HFFc6 (cell line): ENCODE data around the gene IL13. TPM values are rescaled to one million over a fixed set of nuclear protein-coding genes. Genes with fewer than 3 reads are reported as not detected.

Source experiments
- DNase-seq: peaks from one replicate; pipeline ENCODE4 v3.0.0-alpha.2; 2018
- H3K27ac Mint-ChIP-seq: 2 replicates; pipeline ENCODE4 v1.8.0; 2020; ENCODE audit warnings: mild to moderate bottlenecking, mixed read lengths
- H3K27me3 Mint-ChIP-seq: 2 replicates; pipeline ENCODE4 v1.8.0; 2021; ENCODE audit warnings: mild to moderate bottlenecking, moderate library complexity, mixed read lengths; ENCODE audit not compliant: insufficient read depth
- H3K36me3 Mint-ChIP-seq: 2 replicates; pipeline ENCODE4 v1.8.0; 2021; ENCODE audit warnings: low read depth, mixed read lengths
- H3K4me1 Mint-ChIP-seq: 2 replicates; pipeline ENCODE4 v1.8.0; 2020; ENCODE audit warnings: low read depth, mixed read lengths
- H3K4me3 Mint-ChIP-seq: 2 replicates; pipeline ENCODE4 v1.8.0; 2020; ENCODE audit warnings: mild to moderate bottlenecking, moderate library complexity, mixed read lengths
- H3K9me3 Mint-ChIP-seq: 2 replicates; pipeline ENCODE4 v1.8.0; 2020; ENCODE audit warnings: mild to moderate bottlenecking, mixed read lengths
- total RNA-seq, 6 experiments: library from RNA; stranded (reverse); fragmentation: NEBNext Ultra II Directional; extraction: Animal tissue kit (Norgen Biotek cat#: 25700); gene quantifications; 2 replicates in 1 of 6; 3 replicates in 5 of 6; pipeline ENCODE4 v1.2.3, GENCODE V29; 2021
- TF ChIP-seq, protein P1 (sequence below): fragments of 200-600 bp; sonication (generic); IDR thresholded peaks from 2 replicates; pipeline ENCODE4 v1.5.0; 2021; ENCODE audit warnings: antibody characterized with exemption, mild to moderate bottlenecking

Gene IL13
- total RNA-seq, 6 experiments from 2014 or later, result not detected

DNA sequence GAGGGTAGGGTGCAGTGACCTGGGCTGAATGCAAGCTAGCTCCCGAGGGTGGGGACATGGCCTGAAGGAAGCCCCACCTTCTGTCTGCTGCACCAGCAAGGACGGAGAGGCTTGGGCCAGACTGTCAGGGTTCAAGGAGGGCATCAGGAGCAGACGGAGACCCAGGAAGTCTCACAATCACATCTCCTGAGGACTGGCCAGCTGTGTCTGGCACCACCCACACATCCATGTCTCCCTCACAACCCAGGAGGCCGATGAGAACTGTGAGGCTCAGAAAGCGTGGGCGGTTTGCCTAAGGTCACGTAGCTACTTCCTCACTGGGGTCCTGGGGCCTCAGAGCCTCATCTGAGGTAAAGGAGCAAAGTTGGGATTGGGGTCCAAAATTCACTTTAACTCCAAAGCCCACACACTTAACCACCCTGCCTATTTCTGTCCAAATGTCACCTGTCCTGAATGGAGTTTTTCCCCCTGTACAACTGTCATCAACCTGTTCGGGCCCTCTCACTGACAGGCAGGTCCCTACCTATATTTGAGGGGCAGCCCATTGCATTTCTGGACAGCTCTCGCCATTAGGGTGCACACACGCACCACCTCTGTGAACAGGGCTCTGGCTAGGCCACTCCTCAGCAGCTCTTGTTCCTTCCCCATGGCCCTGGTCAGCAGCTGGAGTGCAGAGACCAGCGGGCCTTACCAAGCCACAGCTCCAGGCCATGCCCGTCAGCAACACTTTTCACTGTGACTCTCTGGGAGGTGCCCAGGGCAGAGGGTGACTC is 3.4 kb downstream of the IL13 start:
- no peak for DNase-seq
- H3K27ac Mint-ChIP-seq, result no peak overlapping the region
- no peaks in the 10 kb centered on the region for H3K36me3 Mint-ChIP-seq
- H3K27me3 Mint-ChIP-seq, result peaks cover 7% of the 10 kb centered on the region
- TF ChIP-seq, protein P1, sequence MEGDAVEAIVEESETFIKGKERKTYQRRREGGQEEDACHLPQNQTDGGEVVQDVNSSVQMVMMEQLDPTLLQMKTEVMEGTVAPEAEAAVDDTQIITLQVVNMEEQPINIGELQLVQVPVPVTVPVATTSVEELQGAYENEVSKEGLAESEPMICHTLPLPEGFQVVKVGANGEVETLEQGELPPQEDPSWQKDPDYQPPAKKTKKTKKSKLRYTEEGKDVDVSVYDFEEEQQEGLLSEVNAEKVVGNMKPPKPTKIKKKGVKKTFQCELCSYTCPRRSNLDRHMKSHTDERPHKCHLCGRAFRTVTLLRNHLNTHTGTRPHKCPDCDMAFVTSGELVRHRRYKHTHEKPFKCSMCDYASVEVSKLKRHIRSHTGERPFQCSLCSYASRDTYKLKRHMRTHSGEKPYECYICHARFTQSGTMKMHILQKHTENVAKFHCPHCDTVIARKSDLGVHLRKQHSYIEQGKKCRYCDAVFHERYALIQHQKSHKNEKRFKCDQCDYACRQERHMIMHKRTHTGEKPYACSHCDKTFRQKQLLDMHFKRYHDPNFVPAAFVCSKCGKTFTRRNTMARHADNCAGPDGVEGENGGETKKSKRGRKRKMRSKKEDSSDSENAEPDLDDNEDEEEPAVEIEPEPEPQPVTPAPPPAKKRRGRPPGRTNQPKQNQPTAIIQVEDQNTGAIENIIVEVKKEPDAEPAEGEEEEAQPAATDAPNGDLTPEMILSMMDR, result no peak
- H3K9me3 Mint-ChIP-seq, result no peaks in the 10 kb centered on the region
- no peak overlapping the region for H3K4me3 Mint-ChIP-seq
- H3K4me1 Mint-ChIP-seq, result no peaks in the 10 kb centered on the region

DNA sequence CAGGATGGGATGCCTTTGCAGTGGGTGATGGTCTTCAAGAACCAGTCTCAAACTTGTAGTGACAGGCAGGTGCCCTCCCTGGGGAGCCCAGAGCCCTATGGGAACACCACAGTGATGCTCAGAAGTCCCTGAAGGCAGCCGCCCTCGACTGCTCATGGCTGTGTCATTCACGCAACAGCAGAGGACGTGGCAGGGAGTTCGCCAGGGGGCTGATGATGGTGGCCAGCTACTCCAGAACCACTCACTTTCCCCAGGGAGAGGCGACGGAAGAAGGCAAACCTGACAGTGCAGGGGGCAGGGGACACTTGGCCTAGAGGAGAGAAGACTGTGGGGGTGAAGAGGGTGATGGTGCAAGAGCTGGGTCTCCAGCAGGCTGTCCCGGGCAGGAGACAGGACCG is 4.0 kb downstream of the IL13 start:
- no peaks in the 10 kb centered on the region for H3K9me3 Mint-ChIP-seq

DNA sequence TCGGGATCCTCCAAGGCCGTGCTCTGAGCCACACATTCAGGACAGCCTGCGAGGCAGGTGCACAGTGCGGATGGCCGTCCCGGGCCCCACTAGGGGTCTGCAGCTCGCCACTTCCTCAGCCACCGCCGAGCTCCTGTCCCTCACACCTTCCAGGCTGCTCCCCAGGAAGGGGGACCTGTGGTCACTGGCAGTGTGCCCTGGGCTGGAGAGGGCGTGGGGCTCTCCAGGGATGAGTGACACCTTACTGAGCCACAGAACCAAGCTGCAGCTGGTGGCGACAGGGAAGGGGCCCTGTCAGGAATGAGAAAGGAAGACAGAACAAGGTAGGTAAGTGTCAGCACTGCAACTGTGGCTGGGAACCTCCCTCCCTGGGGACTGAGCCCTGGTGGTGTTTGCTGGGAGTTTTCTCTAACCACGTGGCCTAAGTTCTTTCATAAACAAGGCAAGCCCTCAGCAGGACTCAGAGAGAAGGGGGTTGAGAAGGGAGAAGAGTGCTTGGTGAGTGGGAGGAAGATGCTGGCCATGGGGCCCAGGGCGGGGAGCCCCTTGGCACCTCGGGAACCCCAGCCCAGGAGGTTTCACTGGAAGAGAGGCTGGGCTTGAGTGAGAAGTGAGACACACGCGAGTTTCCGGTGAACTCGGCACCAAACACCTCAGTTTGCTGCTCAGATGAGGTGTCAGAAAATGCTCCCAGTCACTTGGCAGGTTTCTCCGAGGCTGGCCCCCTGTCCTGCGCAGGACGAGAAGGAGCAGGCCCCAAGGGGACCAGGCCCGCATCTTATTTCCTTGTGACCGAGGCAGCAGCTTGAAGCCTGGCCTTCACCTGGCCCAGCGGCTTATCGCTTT is 5.2 kb downstream of the IL13 start:
- TF ChIP-seq, protein P1, result peak; percentile 11; the same call in 1 of the 2 replicates
- no peak for DNase-seq
- no peaks in the 10 kb centered on the region for H3K4me1 Mint-ChIP-seq

More for the DNA sequence above, 4.0 kb downstream of the IL13 start:
- Mint-ChIP-seq H3K27me3 (peaks cover 8% of the 10 kb centered on the region), H3K4me3 (no peak overlapping the region), H3K4me1 (no peaks in the 10 kb centered on the region), H3K36me3 (no peaks in the 10 kb centered on the region), H3K27ac (no peak overlapping the region)
- DNase-seq, result no peak
- TF ChIP-seq, protein P1, result no peak

DNA sequence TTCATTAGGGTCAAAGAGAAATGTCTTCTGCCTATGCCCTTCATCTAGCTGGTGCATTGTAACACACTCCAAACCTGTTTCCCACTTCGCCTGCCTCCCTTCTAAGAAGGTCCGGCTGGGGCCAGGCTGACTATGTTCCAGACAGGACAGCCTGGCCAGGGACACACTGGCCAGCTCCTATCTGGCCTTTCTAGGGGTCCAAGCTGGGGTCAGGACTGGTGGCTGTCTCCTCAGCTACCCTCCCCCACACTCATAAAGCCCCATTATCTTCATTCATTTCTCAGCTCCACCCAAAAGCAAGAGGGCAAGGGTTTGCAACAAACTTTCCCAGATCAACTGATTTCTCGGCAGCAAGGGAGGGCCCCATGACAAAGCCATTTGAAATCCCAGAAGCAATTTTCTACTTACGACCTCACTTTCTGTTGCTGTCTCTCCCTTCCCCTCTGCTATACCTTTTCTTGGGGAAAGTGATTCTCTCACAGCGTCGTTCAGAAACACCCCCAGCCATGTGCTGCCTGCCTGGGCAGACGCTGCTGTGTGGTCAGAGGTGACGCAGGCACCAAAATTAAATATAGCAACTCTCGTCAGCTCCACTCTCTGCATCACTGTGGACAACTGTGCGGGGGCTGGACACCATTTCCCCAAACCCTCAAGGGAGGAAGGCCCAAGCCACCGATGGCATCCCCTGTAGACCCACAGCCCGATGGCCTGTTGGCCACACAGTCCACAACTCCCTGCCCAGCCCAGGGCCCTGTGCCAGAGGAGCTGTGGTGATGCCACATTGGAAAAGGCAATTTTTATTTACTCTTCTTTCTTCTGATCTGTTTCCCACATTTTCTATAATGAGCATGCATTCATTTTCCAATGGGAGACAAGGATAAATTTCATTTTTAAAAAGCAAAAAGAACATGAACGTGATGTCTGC is 6.1 kb downstream of the IL13 start:
- Mint-ChIP-seq H3K4me1 (no peaks in the 10 kb centered on the region), H3K27ac (no peak overlapping the region), H3K4me3 (no peak overlapping the region), H3K36me3 (no peaks in the 10 kb centered on the region), H3K9me3 (no peaks in the 10 kb centered on the region), H3K27me3 (peaks cover 13% of the 10 kb centered on the region)
- DNase-seq, result no peak
- TF ChIP-seq, protein P1, result no peak

More for the DNA sequence above, 5.2 kb downstream of the IL13 start:
- no peak overlapping the region for H3K4me3 Mint-ChIP-seq
- H3K36me3 Mint-ChIP-seq, result no peaks in the 10 kb centered on the region
- peaks cover 15% of the 10 kb centered on the region for H3K27me3 Mint-ChIP-seq
- H3K27ac Mint-ChIP-seq, result no peak overlapping the region
- H3K9me3 Mint-ChIP-seq, result no peaks in the 10 kb centered on the region

DNA sequence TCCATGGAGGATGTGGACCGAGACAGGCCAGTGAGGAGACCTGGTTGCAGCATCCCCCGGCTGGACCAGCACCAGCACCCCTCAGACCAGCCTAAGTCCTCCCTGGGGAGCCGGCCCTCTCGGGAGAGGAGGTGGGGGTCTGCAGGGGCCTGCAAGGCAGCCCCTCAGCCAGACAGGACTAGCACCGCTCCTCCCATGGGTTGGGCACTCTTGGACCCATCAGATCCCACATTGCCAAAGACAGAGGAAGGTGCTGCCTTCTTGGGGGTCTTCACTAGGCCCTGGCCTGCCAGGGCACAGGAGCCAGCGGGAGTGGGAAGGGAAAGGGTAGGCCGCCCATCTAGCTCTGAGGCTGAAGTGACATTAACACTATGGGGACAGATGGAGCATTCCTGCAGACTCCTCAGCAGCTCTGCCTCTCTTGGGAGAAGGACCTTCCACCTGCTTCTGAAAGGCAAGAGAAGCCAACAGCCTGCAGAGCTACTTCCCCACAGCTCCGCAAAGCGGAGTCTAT is 6.8 kb downstream of the IL13 start:
- no peak overlapping the region for H3K27ac Mint-ChIP-seq
- no peaks in the 10 kb centered on the region for H3K4me1 Mint-ChIP-seq
- H3K9me3 Mint-ChIP-seq, result no peaks in the 10 kb centered on the region
- no peak for DNase-seq
- TF ChIP-seq, protein P1, result no peak
- no peaks in the 10 kb centered on the region for H3K36me3 Mint-ChIP-seq
- peaks cover 13% of the 10 kb centered on the region for H3K27me3 Mint-ChIP-seq
- H3K4me3 Mint-ChIP-seq, result no peak overlapping the region
